Measurements from ENCODE around the gene AKR1B1. TPM values are rescaled to one million over a fixed set of nuclear protein-coding genes. Genes with fewer than 3 reads are reported as not detected.

AKR1B1 gene
- total and polyA plus RNA-seq, 2 of the 4 experiments (the other 2 are of a cell fraction) = 90.9 to 201 TPM

- H2BK15ac ChIP-seq (ENCODE audit: low read depth, low read length) = peak overlapping the region; percentile 60
- peaks cover 5 to 21% of the 10 kb centered on the region in 2 experiments for H3K79me1 ChIP-seq (ENCODE audit: low read depth in 1 of 2, low read length in 2 of 2)
- H2AFZ ChIP-seq (replicated peaks; ENCODE audit: low read length, poor library complexity) = no peak overlapping the region
- H3K9me1 ChIP-seq (ENCODE audit: insufficient read depth, low read length) = peaks cover 19% of the 10 kb centered on the region
- WGBS, 2 experiments (ENCODE audit: extremely low coverage in 2 of 2, insufficient read length in 1 of 2) = no CpG with 5 or more reads among the region's 1 CpG
- DNase-seq = no peak
- H4K8ac ChIP-seq (ENCODE audit: low read depth in 2 of 2, low read length in 2 of 2) = peak overlapping the region in 1 of 2 experiments; percentile 67; a peak in 1 of 4 replicates
- no peak overlapping the region for H3K27ac ChIP-seq (ENCODE audit: insufficient read depth, low read length)
- H3K4ac ChIP-seq (ENCODE audit: low read depth, low read length) = peak overlapping the region; percentile 84
- peak overlapping the region; percentile 33; the same call in 1 of the 2 replicates for H4K5ac ChIP-seq (ENCODE audit: low read depth, low read length)
- peak overlapping the region; percentile 85; the same call in 1 of the 2 replicates for H3K18ac ChIP-seq (ENCODE audit: low read depth, low read length)
- H3K27me3 ChIP-seq (ENCODE audit: control insufficient read depth, insufficient read depth, low read length) = no peaks in the 10 kb centered on the region
- ChIA-PET CTCF (no interaction called here), POLR2A (ENCODE audit: unreplicated experiment) (no interaction called here)
- H2BK20ac ChIP-seq (ENCODE audit: low read depth, low read length) = peak overlapping the region; percentile 84
- no TSS peak for BruUV-seq (replicated peaks)
- H4K20me1 ChIP-seq (ENCODE audit: insufficient read depth, low read length) = no peaks in the 10 kb centered on the region
- peak overlapping the region; percentile 41 for H3K56ac ChIP-seq (ENCODE audit: extremely low read depth, insufficient read depth, low read length)
- intact Hi-C loops (cut with micrococcal nuclease) = no loop called here
- H4K91ac ChIP-seq (ENCODE audit: insufficient read depth, low read depth, low read length) = peak overlapping the region; percentile 29
- ATAC-seq (ENCODE audit: low read depth) = no peak; the same call in 1 of the 2 replicates
- no peak overlapping the region for H3K4me3 ChIP-seq (ENCODE audit: insufficient read depth, low read depth, low read length)
- peak overlapping the region; percentile 66 for H3K14ac ChIP-seq (replicated peaks; ENCODE audit: low read depth, low read length)
- in situ Hi-C loops (cut with MboI; ENCODE audit: low sequenced_read_pairs) = no loop called here
- H2AK9ac ChIP-seq (replicated peaks; ENCODE audit: low read depth, low read length, poor library complexity) = no peak overlapping the region
- H3K23ac ChIP-seq (ENCODE audit: low read depth, low read length) = peak overlapping the region; percentile 28; the same call in 1 of the 2 replicates
- peaks cover 14% of the 10 kb centered on the region for H3K4me1 ChIP-seq (ENCODE audit: control insufficient read depth, insufficient read depth, low read length)
- peak overlapping the region; percentile 79 for H2AK5ac ChIP-seq (ENCODE audit: low read depth, low read length)
- peak overlapping the region; percentile 81 for H2BK120ac ChIP-seq (ENCODE audit: low read depth, low read length)
- H3K36me3 ChIP-seq (ENCODE audit: control insufficient read depth, insufficient read depth, low read length) = no peaks in the 10 kb centered on the region
- H3K9me3 ChIP-seq (ENCODE audit: control insufficient read depth, insufficient read depth, low read length) = peaks cover 8% of the 10 kb centered on the region
- no peak overlapping the region for H3K9ac ChIP-seq (ENCODE audit: low read depth, low read length)
- peak overlapping the region; percentile 82 for H2BK5ac ChIP-seq (ENCODE audit: low read depth, low read length, poor library complexity, severe bottlenecking)
- TF ChIP-seq MAFK (IDR thresholded peaks at IDR 0.05; ENCODE audit: low read depth, low read length) (no peak), USF2 (IDR thresholded peaks at IDR 0.05; ENCODE audit: low read depth, low read length) (no peak), CHD1 (IDR thresholded peaks at IDR 0.05; ENCODE audit: low read depth, low read length) (no peak), CTCF (conservative IDR thresholded peaks at IDR 0.05; ENCODE audit: low read depth, low read length) (no peak), CEBPB (IDR thresholded peaks at IDR 0.05; ENCODE audit: low read depth, low read length) (no peak), POLR2A (IDR thresholded peaks at IDR 0.05; ENCODE audit: low read depth, low read length) (no peak), MAZ (IDR thresholded peaks at IDR 0.05; ENCODE audit: borderline replicate concordance, low read depth, low read length) (no peak), FOS (IDR thresholded peaks at IDR 0.05; ENCODE audit: low read depth, low read length) (no peak), RFX5 (IDR thresholded peaks at IDR 0.05; ENCODE audit: low read depth, low read length) (no peak), RAD21 (IDR thresholded peaks at IDR 0.05; ENCODE audit: low read length) (no peak), MXI1 (IDR thresholded peaks at IDR 0.05; ENCODE audit: borderline replicate concordance, low read depth, low read length) (no peak), RCOR1 (IDR thresholded peaks at IDR 0.05; ENCODE audit: insufficient replicate concordance, low read length) (no peak)
- TF ChIP-seq, protein P1, sequence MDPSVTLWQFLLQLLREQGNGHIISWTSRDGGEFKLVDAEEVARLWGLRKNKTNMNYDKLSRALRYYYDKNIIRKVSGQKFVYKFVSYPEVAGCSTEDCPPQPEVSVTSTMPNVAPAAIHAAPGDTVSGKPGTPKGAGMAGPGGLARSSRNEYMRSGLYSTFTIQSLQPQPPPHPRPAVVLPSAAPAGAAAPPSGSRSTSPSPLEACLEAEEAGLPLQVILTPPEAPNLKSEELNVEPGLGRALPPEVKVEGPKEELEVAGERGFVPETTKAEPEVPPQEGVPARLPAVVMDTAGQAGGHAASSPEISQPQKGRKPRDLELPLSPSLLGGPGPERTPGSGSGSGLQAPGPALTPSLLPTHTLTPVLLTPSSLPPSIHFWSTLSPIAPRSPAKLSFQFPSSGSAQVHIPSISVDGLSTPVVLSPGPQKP (IDR thresholded peaks at IDR 0.05; ENCODE audit: borderline replicate concordance, low read depth, low read length) = no peak
- no peak overlapping the region for H3K4me2 ChIP-seq (ENCODE audit: low read depth, low read length)
- dilution Hi-C loops (cut with HindIII; ENCODE audit: low sequenced_read_pairs, unreplicated experiment) = no loop called here
Measured at GRCh38 chr7:134461916-134462315, 3.0 kb upstream of the AKR1B1 start.

Measured in IMR-90 (cell line).